Kidney epithelial cell (primary cell): ENCODE data around the gene MFSD6L. TPM values are rescaled to one million over a fixed set of nuclear protein-coding genes. Genes with fewer than 3 reads are reported as not detected.

ENCODE experiments used
- DNase-seq: peaks from one replicate; pipeline ENCODE4 v3.0.0-alpha.2; 2010; ENCODE audit warnings: low read depth
- H3K27me3 ChIP-seq: 2 replicates; pipeline ENCODE4 v1.6.0; 2011; ENCODE audit warnings: low read length; ENCODE audit not compliant: control insufficient read depth, insufficient read depth
- H3K36me3 ChIP-seq: 2 replicates; pipeline ENCODE4 v1.5.1; 2011; ENCODE audit warnings: low read length; ENCODE audit not compliant: control insufficient read depth, insufficient read depth
- H3K4me3 ChIP-seq: 2 replicates; pipeline ENCODE4 v1.5.1; 2011; ENCODE audit warnings: low read depth, mild to moderate bottlenecking, control low read depth, low read length
- CTCF ChIP-seq: IDR thresholded peaks from 2 replicates; pipeline ENCODE4 v1.5.1; 2011; ENCODE audit warnings: mild to moderate bottlenecking, moderate library complexity, low read length, control low read depth, inconsistent platforms; ENCODE audit not compliant: insufficient read depth, poor library complexity, severe bottlenecking
- total RNA-seq: library from RNA; depleted of rRNA; stranded (reverse); fragments of >200 nt; gene quantifications from 2 replicates; pipeline ENCODE4 v1.2.3, GENCODE V29; 2015

MFSD6L gene
- total RNA-seq, 1 donor from 2014 or later = 0.54 TPM

GRCh38 chr17:8829036-8829941 is 30.1 kb upstream of the MFSD6L start:
- DNase-seq = no peak
- no peak for TF ChIP-seq CTCF
- Histone ChIP-seq H3K27me3 (peaks cover 7% of the 10 kb centered on the region), H3K36me3 (no peaks in the 10 kb centered on the region), H3K4me3 (no peak overlapping the region)

GRCh38 chr17:8828517-8828875 is 29.3 kb upstream of the MFSD6L start:
- Histone ChIP-seq H3K36me3 (no peaks in the 10 kb centered on the region), H3K4me3 (no peak overlapping the region), H3K27me3 (peaks cover 7% of the 10 kb centered on the region)
- TF ChIP-seq CTCF = no peak
- no peak for DNase-seq

- Histone ChIP-seq H3K27me3 (peaks cover 2% of the 10 kb centered on the region), H3K36me3 (no peaks in the 10 kb centered on the region), H3K4me3 (no peak overlapping the region)
- no peak for DNase-seq
- no peak for TF ChIP-seq CTCF
These were observed 27.8 kb upstream of the MFSD6L start for GRCh38 chr17:8826808-8827435.

GRCh38 chr17:8825802-8826201 is 26.6 kb upstream of the MFSD6L start:
- no peak for TF ChIP-seq CTCF
- H3K27me3 ChIP-seq = peaks cover 2% of the 10 kb centered on the region
- no peak overlapping the region for H3K4me3 ChIP-seq
- no peaks in the 10 kb centered on the region for H3K36me3 ChIP-seq
- no peak for DNase-seq

GRCh38 chr17:8823279-8823678 is 24.1 kb upstream of the MFSD6L start:
- no peaks in the 10 kb centered on the region for H3K27me3 ChIP-seq
- no peak for TF ChIP-seq CTCF
- H3K36me3 ChIP-seq = no peaks in the 10 kb centered on the region
- H3K4me3 ChIP-seq = no peak overlapping the region
- no peak for DNase-seq
